AG04449 (cell line): ENCODE results near the gene SLC44A4.
"Not testable (repeated sequence)": the region's sequence is repeated elsewhere in the genome, so short reads cannot be mapped to it uniquely, and the experiment has no call there.

Source experiments
- CTCF ChIA-PET: fragments of 350-600 bp; formaldehyde crosslinking; extraction: SDS; loops from one replicate; lab custom pipeline; 2021; ENCODE audit warnings: antibody characterized with exemption; lab: Yijun Ruan, JAX
- POLR2A ChIA-PET: fragments of 400-600, 350-600 bp; formaldehyde crosslinking; extraction: SDS; loops from one replicate; lab custom pipeline; 2020; ENCODE audit warnings: antibody characterized with exemption, inconsistent platforms; lab: Yijun Ruan, JAX
- DNase-seq: peaks from one replicate; pipeline ENCODE4 v3.0.0-alpha.2; 2010; ENCODE audit warnings: low read depth, low spot score
- H3K4me3 ChIP-seq: 2 replicates; pipeline ENCODE4 v1.5.1; 2011; ENCODE audit warnings: low read depth, mild to moderate bottlenecking, control low read depth, low read length
- TF ChIP-seq, protein P1 (sequence below): IDR thresholded peaks from one replicate; pipeline ENCODE4 v1.5.1; 2011; ENCODE audit warnings: mild to moderate bottlenecking, moderate library complexity, low read length, control low read depth, inconsistent platforms; ENCODE audit not compliant: insufficient read depth; ENCODE audit errors: missing control alignments

Gene SLC44A4

DNA sequence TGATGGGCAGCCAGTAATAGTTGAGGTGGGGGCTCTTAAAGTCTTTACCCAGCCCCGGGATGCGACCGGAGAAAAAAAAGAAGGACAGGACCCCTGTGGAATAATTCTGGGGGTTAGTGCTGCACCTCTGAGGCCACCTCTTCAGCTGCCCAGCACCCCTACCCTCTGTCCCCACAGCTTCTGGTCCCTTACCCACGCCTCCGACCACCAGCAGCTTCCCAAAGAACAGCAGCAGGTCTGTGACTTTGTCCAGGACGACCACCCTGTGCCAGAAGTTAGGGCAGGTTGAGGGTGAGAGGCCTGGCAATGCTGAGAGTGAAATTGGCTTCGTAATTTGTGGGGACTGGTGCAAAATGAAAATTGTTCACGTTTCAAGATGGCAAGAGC lies 14.0 kb downstream of the SLC44A4 start:
- TF ChIP-seq, protein P1, sequence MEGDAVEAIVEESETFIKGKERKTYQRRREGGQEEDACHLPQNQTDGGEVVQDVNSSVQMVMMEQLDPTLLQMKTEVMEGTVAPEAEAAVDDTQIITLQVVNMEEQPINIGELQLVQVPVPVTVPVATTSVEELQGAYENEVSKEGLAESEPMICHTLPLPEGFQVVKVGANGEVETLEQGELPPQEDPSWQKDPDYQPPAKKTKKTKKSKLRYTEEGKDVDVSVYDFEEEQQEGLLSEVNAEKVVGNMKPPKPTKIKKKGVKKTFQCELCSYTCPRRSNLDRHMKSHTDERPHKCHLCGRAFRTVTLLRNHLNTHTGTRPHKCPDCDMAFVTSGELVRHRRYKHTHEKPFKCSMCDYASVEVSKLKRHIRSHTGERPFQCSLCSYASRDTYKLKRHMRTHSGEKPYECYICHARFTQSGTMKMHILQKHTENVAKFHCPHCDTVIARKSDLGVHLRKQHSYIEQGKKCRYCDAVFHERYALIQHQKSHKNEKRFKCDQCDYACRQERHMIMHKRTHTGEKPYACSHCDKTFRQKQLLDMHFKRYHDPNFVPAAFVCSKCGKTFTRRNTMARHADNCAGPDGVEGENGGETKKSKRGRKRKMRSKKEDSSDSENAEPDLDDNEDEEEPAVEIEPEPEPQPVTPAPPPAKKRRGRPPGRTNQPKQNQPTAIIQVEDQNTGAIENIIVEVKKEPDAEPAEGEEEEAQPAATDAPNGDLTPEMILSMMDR = no peak
- POLR2A ChIA-PET = interaction anchor here (0.6 to 1.0 kb wide), 2 partner anchors 24 to 58 kb away, joined by 3 read pairs; partner anchors contain the start of gene LSM2
- no peak overlapping the region for H3K4me3 ChIP-seq
- CTCF ChIA-PET = interaction anchor here (0.6 to 4.5 kb wide), 9 partner anchors 11 to 205 kb away, joined by 3 to 22 read pairs (median 4); partner anchors contain the start of genes DDAH2 and LY6G5C
- no peak for DNase-seq

DNA sequence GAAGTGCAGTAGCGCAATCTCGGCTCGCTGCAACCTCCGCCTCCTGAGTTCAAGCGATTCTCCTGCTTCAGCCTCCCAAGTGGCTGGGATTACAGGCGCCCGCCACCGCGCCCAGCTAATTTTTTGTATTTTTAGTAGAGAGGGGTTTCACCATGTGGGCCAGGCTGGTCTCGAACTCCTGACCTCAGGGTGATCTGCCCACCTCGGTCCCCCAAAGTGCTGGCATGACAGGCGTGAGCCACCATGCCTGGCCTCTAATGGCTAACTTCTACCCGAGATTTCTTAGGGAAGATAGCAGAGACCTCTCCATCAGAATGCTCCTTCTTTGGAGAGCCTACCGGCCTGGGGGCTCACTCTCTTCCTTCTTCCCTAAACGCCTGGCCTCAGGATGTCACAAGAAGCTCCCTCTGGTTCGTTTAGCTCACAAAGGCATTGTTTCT lies 14.7 kb downstream of the SLC44A4 start:
- not testable (repeated sequence) for DNase-seq
- CTCF ChIA-PET = interaction anchor here (0.6 to 4.5 kb wide), 10 partner anchors 11 to 205 kb away, joined by 3 to 22 read pairs (median 4); partner anchors contain the start of genes C6orf47, DDAH2 and LY6G5C
- POLR2A ChIA-PET = interaction anchor here (0.6 to 2.4 kb wide), 6 partner anchors 23 to 106 kb away, joined by 3 to 19 read pairs (median 6); partner anchors contain the start of genes EHMT2, HSPA1B and LSM2
- H3K4me3 ChIP-seq = peak overlapping the region; percentile 76

DNA sequence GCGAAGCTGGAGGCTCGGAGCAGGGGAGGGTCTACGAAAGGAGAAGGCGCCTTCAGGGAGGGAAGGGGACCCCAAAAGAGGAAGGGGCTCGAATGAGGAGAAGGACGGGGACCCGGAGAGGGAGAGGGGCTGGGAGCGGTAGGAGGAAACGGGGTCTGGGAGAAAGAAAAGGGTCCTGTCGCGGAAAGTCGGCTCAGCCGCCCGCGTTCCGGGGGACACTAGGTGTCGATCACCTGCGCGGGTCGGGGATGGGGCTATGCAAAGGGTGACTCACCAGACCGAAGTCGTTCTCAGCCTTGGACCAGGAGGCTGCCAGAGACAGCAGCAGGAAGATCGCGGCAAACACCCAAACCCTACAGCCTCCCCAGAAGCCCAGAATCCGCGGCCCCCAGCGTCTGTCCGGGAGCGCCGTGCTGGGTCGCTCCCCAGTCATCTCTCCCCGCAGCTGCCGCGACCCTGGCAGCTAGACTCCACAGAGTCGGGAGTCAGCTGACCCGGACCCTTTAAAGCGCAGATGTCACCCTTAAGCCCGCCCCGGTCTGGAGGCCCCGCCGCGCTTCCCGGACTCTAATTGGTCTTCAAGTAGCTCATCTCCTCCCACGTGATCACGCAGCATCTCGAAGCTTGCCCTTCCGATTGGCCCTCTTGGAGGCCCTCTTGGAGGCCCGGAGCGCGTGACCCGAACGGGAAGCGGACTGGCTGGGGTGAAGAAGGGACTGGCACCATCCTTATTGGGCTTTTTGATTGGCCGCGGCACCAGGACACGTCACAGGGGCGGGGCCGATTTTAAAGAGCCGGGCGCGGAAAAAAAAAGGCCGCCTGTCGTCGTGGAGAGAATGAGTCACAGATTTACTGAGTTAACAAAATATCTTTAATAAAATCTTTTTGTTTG lies 16.2 kb downstream of the SLC44A4 start, which contains the start of gene NEU1:
Gene NEU1, minus strand, starts transcription at position 478 of the 892 bp plus-strand sequence. Its CDS starts 45 bp downstream, at position 433.
- CTCF ChIA-PET = interaction anchor here (1.1 to 4.5 kb wide), 5 partner anchors 18 to 184 kb away, joined by 3 to 22 read pairs (median 5); partner anchors contain the start of gene LY6G5C
- DNase-seq = peak; percentile 99
- peak within 1 kb of the TSS; percentile 94 for H3K4me3 ChIP-seq
- POLR2A ChIA-PET = interaction anchor here (0.6 to 2.4 kb wide), 18 partner anchors 10 to 1109 kb away, joined by 3 to 19 read pairs (median 4); partner anchors contain the start of genes ABHD16A, DXO, EHMT2 and HSPA1B
- TF ChIP-seq, protein P1 = no peak

DNA sequence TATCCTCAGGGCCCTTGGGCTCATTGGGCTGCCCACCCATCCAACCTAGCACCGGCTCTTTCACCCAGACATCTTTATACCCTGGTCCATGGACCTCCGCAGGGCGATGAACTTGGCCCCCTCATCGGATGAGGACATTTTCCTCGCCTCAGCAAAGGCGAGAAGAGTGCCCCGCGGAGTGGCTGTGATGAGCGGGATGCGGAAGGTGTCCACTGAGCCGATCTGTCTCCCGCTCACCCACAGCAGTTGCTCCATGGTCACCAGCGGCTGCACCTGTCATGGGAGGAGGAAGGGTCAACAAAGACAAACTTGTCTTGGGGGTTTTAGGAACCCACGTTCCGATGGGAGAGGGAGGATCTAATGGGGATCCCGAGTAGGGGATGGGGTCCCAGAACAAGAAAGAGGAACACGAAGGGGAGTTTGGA lies 16.9 kb downstream of the SLC44A4 start:
- peak overlapping the region; percentile 94 for H3K4me3 ChIP-seq
- CTCF ChIA-PET = interaction anchor here (1.7 to 4.5 kb wide), 2 partner anchors 181 to 184 kb away, joined by 9 to 22 read pairs; partner anchors contain the start of gene LY6G5C
- TF ChIP-seq, protein P1 = no peak
- DNase-seq = no peak
- POLR2A ChIA-PET = interaction anchor here (1.0 to 2.4 kb wide), 7 partner anchors 18 to 1110 kb away, joined by 3 to 19 read pairs (median 7); partner anchors contain the start of gene HSPA1B

DNA sequence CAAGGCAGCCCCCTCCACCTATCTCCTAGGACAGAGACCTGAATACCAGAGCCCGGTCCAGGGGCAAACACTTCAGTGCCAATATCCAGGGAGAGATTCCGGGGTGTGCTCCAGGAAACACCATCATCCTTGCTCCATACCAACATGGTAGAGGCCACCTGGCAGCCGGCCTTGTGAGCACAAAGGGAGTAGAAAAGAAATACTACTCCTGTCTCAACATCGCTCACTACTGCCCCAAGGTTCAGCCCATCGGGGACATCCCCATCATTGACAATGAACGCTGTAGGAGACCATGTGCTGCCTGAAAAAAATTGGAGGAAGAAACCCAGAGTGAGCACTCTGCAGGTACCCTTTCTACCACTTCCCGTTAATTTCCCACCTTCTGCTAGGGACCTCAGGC lies 17.6 kb downstream of the SLC44A4 start:
- CTCF ChIA-PET = no interaction called here
- DNase-seq = no peak
- no peak overlapping the region; the same call in 1 of the 2 replicates for H3K4me3 ChIP-seq
- TF ChIP-seq, protein P1 = no peak
- POLR2A ChIA-PET = no interaction called here

DNA sequence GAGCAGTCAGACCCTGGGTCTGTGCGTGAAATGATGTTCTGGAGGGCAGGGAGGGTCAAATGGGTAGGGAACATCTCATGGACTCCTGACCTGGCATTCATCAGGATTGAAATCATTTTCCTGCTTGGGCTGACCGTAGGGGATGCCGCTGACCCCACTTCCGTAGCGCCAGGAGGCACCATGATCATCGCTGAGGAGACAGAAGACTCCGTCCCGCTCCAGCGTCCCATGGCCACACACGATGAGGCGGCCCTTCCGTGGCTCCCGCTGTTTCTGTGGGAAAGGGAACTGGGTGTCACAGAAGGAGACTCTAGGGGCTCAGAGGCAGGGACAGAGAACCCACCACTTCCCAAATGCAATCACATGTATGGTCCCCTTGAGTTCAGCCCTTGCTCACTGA lies 18.4 kb downstream of the SLC44A4 start:
- POLR2A ChIA-PET = no interaction called here

More for the DNA sequence above, 18.4 kb downstream of the SLC44A4 start:
- CTCF ChIA-PET = interaction anchor here (0.7 kb wide), 1 partner anchor 9 kb away, joined by 3 read pairs; no protein-coding TSS in a partner anchor
- H3K4me3 ChIP-seq = no peak overlapping the region
- TF ChIP-seq, protein P1 = no peak
- DNase-seq = no peak
